ENCODE results near the gene HCAR2.
"Not testable (repeated sequence)": the region's sequence is repeated elsewhere in the genome, so short reads cannot be mapped to it uniquely, and the experiment has no call there.

HCAR2 gene

DNA sequence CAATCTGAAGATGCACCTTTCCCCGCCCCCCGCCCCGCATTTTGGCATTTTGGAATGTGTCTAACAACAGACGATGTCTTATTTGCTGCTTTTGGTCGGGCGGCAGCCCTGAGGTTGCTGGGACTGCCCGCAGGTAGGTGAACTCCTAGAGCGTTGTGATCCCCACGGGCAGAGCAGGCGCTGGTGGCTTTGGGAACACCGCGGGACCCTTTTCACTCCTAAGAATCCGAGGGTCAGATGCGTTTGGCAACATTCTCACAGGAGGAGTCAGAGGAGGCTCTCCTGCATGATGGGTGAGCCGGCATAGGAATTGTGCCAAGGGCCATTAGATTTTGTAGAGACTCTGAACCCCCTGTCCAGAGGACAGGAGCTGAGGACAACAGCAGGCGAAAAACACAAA lies 41.9 kb downstream of the HCAR2 start:
- no peak for DNase-seq

DNA sequence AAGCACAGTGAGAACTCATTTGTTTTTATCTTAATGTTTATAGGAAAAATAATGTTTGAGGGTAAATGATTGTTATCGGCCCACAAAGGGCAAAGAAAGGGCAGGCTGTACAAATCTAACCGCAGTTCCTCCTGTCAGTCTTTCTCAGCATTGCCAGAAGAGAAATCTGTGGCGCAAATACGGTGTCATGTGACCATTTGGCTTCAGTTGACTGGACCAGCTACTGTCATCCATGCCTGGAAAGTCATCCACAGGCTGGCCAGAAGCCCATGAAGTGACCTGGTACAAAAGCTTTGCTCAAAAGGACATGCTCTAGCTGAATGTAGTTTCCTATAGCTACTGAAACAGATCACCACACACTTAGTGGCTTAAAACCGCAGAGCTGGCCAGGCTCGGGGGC lies 43.6 kb downstream of the HCAR2 start:
- DNase-seq = no peak

DNA sequence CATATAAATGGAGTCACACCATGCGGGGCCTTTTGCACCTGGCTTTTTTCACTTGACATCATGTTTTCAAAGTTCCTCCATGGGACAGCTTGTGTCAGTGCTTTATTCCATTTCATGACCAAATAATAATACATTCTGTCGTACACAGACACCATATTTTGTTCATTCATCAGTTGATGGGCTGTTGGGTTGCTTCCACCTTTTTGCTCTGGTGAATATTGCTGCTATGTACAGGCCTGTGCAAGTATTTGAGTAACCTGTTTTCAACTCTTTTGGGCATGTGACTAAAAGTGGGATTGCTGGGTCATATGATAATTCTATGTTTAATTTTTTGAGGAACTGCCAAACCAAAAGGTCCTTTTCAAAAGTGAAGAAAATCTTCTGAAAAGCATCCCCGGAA lies 46.9 kb downstream of the HCAR2 start:
- DNase-seq = no peak

DNA sequence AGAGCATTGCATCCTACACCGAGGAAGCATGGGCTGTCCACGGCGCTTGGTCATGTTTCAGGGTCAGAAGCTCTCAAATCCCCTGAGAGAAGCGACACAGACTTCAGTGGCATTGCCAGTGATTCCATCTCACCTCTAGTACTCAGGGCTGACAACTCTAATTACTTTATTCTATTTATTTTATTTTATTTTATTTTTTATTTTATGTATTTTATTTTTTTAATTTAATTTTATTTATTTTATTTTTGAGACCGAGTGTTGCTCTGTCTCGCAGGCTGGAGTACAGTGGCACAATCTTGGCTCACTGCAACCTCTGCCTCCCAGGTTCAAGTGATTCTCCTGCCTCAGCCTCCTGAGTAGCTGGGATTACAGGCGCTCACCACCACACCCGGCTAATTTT lies 49.9 kb downstream of the HCAR2 start:
- not testable (repeated sequence) for DNase-seq

DNA sequence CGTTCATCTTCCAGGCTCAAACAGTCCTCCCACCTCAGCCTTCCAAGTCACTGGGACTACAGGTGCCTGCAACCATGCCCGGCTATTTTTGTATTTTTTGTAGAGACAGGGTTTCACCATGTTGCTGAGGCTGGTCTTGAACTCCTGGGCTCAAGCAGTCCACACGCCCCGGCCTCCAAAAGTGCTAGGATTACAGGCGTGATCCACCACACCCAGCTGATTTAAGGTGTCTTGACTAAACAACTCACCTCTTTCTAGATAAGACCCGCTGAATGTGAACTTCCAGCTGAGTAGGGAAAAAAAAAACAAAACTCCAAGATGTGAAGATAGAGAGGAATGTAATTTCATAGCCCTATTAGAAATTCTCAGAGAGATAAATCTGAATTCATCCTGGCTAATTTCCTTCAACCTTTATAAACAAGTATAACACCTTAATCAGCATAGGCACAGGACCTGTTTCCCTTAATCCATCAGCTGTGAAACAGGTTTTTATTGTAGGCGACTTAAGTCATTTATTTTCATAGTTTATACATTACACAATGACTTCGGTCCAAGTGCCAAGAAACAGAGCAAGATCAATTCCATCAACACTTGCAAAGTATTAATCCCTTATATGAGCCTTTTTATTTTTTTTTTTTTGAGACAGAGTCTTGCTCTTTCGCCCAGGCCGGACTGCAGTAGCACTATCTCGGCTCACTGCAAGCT lies 51.5 kb downstream of the HCAR2 start:
- DNase-seq = no peak

Measured in effector CD4-positive, alpha-beta T cell (primary cell).